WTC11 (cell line): ENCODE data around the gene TOX2. TPM values are rescaled to one million over a fixed set of nuclear protein-coding genes. Genes with fewer than 3 reads are reported as not detected.

ENCODE experiments used
- ATAC-seq: fragments of 200-7000 bp; cut with Tn5 transposase; 2 replicates; pipeline ENCODE4 v1.10.0; 2021; ENCODE audit warnings: mild to moderate bottlenecking, moderate library complexity
- CTCF ChIA-PET: fragments of 300-600 bp; sonication (Branson Sonifier 250); formaldehyde crosslinking; loops from one replicate; lab custom pipeline; 2021; ENCODE audit warnings: antibody characterized with exemption; lab: Charles Lee
- POLR2A ChIA-PET: fragments of 350-600 bp; sonication (Branson Sonifier 250); formaldehyde crosslinking; loops from one replicate; lab custom pipeline; 2021; ENCODE audit warnings: antibody characterized with exemption; lab: Charles Lee
- DNase-seq: peaks from one replicate; pipeline ENCODE4 v3.0.0; 2021; ENCODE audit warnings: low spot score
- H3K27ac Mint-ChIP-seq: 2 replicates; pipeline ENCODE4 v1.8.0; 2021; ENCODE audit warnings: mixed read lengths
- H3K27me3 Mint-ChIP-seq: 2 replicates; pipeline ENCODE4 v1.8.0; 2021; ENCODE audit warnings: low read depth, mild to moderate bottlenecking, moderate library complexity, mixed read lengths
- H3K36me3 Mint-ChIP-seq: 2 replicates; pipeline ENCODE4 v1.8.0; 2021; ENCODE audit warnings: mixed read lengths
- H3K4me1 Mint-ChIP-seq: 2 replicates; pipeline ENCODE4 v1.8.0; 2022; ENCODE audit warnings: mixed read lengths
- H3K4me3 Mint-ChIP-seq: 2 replicates; pipeline ENCODE4 v1.8.0; 2021; ENCODE audit warnings: mild to moderate bottlenecking, moderate library complexity, mixed read lengths
- H3K9me3 Mint-ChIP-seq: 2 replicates; pipeline ENCODE4 v1.8.0; 2021; ENCODE audit warnings: mixed read lengths
- FOXP1 ChIP-seq: sonication (generic); formaldehyde crosslinking; IDR thresholded peaks from 2 replicates; pipeline ENCODE4 v1.8.0; 2022; ENCODE audit warnings: missing genetic modification reagents, mild to moderate bottlenecking, moderate library complexity, borderline replicate concordance
- GABPB1 ChIP-seq: sonication (generic); formaldehyde crosslinking; IDR thresholded peaks from 2 replicates; pipeline ENCODE4 v1.8.1; 2023; ENCODE audit warnings: mild to moderate bottlenecking, missing genetic modification reagents
- NFYB ChIP-seq: sonication (generic); formaldehyde crosslinking; conservative IDR thresholded peaks from 2 replicates; pipeline ENCODE4 v1.8.0; 2022; ENCODE audit warnings: low read depth, missing genetic modification reagents
- RELA ChIP-seq: sonication (generic); formaldehyde crosslinking; IDR thresholded peaks from 2 replicates; pipeline ENCODE4 v1.8.1; 2022; ENCODE audit warnings: missing genetic modification reagents, mild to moderate bottlenecking, borderline replicate concordance
- SMAD4 ChIP-seq: sonication (generic); formaldehyde crosslinking; IDR thresholded peaks from 2 replicates; pipeline ENCODE4 v1.8.0; 2022; ENCODE audit warnings: mild to moderate bottlenecking, missing genetic modification reagents
- ZNF121 ChIP-seq: sonication (generic); formaldehyde crosslinking; IDR thresholded peaks from 2 replicates; pipeline ENCODE4 v1.8.0; 2023; ENCODE audit warnings: missing genetic modification reagents
- ZNF396 ChIP-seq: fragments of 250-450 bp; sonication (Bioruptor Pico); IDR thresholded peaks from 2 replicates; pipeline ENCODE4 v1.8.0; 2021; ENCODE audit warnings: mild to moderate bottlenecking, moderate library complexity, borderline replicate concordance
- total RNA-seq: library from RNA; stranded (reverse); gene quantifications from 3 replicates; pipeline ENCODE4 v1.2.3, GENCODE V29; 2021
- TF ChIP-seq, protein P1 (sequence below): sonication (generic); formaldehyde crosslinking; IDR thresholded peaks from 2 replicates; pipeline ENCODE4 v1.8.1; 2023; ENCODE audit warnings: mild to moderate bottlenecking, missing genetic modification reagents, borderline replicate concordance
- TF ChIP-seq, protein P2 (sequence below): fragments of 200-600 bp; IDR thresholded peaks from 2 replicates; pipeline ENCODE4 v1.8.0; 2022; ENCODE audit warnings: antibody characterized with exemption
- TF ChIP-seq, protein P3 (sequence below): sonication (generic); formaldehyde crosslinking; IDR thresholded peaks from 2 replicates; pipeline ENCODE4 v1.8.1; 2022; ENCODE audit warnings: mild to moderate bottlenecking, missing genetic modification reagents, moderate library complexity, borderline replicate concordance
- TF ChIP-seq, protein P4 (sequence below): sonication (generic); formaldehyde crosslinking; IDR thresholded peaks from 2 replicates; pipeline ENCODE4 v1.8.1; 2023; ENCODE audit warnings: mild to moderate bottlenecking, moderate library complexity, missing genetic modification reagents

TOX2 gene
- total RNA-seq, 1 experiment from 2014 or later = 3.4 TPM

DNA sequence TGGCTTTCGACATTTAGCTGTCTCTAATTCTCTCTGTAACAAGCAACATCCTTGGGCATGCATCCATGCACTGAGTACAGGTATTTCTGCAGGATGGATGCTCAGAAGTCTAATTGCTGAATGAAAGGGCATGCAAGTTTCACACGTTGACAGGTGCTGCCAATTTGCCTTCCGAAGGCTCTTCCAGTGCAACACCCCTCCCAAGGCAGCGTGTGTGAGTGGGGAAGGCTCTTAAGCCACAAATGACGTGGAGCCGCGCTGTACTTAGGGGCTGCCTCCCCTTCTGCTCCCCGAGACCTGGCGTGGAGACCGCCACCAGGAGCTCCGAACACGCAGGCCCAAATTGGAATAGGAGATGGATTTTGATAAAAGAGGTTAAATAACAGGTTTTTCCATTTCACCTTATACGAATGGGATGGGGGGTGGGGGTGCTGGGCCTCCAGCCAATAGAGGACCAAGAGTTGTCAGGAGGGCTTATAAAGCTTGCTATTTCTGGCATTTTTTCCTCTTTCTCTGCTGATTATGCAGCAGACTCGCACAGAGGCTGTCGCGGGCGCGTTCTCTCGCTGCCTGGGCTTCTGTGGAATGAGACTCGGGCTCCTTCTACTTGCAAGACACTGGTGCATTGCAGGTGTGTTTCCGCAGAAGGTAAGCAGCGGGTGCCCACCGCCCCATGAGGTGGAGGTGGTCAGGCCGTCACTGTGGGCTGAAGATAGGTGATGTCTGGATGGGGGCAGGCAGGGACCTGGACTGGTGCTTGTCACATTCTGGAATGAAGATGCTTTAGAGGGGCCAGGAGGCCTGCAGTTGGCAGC lies 30.9 kb downstream of the TOX2 start:
- no peak overlapping the region for H3K4me3 Mint-ChIP-seq

DNA sequence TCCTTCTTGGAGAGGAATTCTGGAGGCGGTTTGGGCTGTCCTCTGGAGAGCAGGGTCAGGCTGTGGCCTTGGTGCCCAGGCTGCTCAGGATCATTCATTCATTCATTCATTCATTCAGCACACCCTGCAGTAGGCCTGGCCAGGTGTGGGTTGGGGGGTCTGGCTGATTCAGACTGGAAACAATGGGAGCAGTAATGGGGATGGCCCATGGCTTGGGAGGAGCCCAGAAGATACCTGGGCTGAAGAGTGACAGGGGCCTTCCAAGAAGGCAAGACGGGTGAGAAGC lies 31.5 kb downstream of the TOX2 start:
- TF ChIP-seq, protein P1, sequence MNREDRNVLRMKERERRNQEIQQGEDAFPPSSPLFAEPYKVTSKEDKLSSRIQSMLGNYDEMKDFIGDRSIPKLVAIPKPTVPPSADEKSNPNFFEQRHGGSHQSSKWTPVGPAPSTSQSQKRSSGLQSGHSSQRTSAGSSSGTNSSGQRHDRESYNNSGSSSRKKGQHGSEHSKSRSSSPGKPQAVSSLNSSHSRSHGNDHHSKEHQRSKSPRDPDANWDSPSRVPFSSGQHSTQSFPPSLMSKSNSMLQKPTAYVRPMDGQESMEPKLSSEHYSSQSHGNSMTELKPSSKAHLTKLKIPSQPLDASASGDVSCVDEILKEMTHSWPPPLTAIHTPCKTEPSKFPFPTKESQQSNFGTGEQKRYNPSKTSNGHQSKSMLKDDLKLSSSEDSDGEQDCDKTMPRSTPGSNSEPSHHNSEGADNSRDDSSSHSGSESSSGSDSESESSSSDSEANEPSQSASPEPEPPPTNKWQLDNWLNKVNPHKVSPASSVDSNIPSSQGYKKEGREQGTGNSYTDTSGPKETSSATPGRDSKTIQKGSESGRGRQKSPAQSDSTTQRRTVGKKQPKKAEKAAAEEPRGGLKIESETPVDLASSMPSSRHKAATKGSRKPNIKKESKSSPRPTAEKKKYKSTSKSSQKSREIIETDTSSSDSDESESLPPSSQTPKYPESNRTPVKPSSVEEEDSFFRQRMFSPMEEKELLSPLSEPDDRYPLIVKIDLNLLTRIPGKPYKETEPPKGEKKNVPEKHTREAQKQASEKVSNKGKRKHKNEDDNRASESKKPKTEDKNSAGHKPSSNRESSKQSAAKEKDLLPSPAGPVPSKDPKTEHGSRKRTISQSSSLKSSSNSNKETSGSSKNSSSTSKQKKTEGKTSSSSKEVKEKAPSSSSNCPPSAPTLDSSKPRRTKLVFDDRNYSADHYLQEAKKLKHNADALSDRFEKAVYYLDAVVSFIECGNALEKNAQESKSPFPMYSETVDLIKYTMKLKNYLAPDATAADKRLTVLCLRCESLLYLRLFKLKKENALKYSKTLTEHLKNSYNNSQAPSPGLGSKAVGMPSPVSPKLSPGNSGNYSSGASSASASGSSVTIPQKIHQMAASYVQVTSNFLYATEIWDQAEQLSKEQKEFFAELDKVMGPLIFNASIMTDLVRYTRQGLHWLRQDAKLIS (CRISPR knock-in tag) = no peak
- TF ChIP-seq, protein P2, sequence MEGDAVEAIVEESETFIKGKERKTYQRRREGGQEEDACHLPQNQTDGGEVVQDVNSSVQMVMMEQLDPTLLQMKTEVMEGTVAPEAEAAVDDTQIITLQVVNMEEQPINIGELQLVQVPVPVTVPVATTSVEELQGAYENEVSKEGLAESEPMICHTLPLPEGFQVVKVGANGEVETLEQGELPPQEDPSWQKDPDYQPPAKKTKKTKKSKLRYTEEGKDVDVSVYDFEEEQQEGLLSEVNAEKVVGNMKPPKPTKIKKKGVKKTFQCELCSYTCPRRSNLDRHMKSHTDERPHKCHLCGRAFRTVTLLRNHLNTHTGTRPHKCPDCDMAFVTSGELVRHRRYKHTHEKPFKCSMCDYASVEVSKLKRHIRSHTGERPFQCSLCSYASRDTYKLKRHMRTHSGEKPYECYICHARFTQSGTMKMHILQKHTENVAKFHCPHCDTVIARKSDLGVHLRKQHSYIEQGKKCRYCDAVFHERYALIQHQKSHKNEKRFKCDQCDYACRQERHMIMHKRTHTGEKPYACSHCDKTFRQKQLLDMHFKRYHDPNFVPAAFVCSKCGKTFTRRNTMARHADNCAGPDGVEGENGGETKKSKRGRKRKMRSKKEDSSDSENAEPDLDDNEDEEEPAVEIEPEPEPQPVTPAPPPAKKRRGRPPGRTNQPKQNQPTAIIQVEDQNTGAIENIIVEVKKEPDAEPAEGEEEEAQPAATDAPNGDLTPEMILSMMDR = no peak
- TF ChIP-seq NFYB (CRISPR knock-in tag) = no peak
- Mint-ChIP-seq H3K27me3 (no peaks in the 10 kb centered on the region), H3K27ac (no peak overlapping the region), H3K36me3 (no peaks in the 10 kb centered on the region), H3K4me3 (no peak overlapping the region), H3K9me3 (peaks cover 3% of the 10 kb centered on the region; the same call in 1 of the 2 replicates), H3K4me1 (peaks cover 41% of the 10 kb centered on the region)
- DNase-seq (no peak), ATAC-seq (no peak)
- CTCF ChIA-PET = no interaction called here
- POLR2A ChIA-PET = no interaction called here

More for the DNA sequence above, 30.9 kb downstream of the TOX2 start:
- ATAC-seq = no peak
- H3K27ac Mint-ChIP-seq = no peak overlapping the region
- no peaks in the 10 kb centered on the region for H3K36me3 Mint-ChIP-seq
- H3K4me1 Mint-ChIP-seq = peaks cover 41% of the 10 kb centered on the region
- DNase-seq = no peak
- ChIA-PET CTCF (no interaction called here), POLR2A (no interaction called here)
- H3K27me3 Mint-ChIP-seq = no peaks in the 10 kb centered on the region
- TF ChIP-seq FOXP1 (CRISPR knock-in tag) = no peak
- TF ChIP-seq, protein P3, sequence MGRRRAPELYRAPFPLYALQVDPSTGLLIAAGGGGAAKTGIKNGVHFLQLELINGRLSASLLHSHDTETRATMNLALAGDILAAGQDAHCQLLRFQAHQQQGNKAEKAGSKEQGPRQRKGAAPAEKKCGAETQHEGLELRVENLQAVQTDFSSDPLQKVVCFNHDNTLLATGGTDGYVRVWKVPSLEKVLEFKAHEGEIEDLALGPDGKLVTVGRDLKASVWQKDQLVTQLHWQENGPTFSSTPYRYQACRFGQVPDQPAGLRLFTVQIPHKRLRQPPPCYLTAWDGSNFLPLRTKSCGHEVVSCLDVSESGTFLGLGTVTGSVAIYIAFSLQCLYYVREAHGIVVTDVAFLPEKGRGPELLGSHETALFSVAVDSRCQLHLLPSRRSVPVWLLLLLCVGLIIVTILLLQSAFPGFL (CRISPR knock-in tag) = no peak
- no peak for TF ChIP-seq RELA (CRISPR knock-in tag)
- TF ChIP-seq, protein P4, sequence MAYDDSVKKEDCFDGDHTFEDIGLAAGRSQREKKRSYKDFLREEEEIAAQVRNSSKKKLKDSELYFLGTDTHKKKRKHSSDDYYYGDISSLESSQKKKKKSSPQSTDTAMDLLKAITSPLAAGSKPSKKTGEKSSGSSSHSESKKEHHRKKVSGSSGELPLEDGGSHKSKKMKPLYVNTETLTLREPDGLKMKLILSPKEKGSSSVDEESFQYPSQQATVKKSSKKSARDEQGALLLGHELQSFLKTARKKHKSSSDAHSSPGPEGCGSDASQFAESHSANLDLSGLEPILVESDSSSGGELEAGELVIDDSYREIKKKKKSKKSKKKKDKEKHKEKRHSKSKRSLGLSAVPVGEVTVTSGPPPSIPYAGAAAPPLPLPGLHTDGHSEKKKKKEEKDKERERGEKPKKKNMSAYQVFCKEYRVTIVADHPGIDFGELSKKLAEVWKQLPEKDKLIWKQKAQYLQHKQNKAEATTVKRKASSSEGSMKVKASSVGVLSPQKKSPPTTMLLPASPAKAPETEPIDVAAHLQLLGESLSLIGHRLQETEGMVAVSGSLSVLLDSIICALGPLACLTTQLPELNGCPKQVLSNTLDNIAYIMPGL (CRISPR knock-in tag) = no peak
- peaks cover 3% of the 10 kb centered on the region; the same call in 1 of the 2 replicates for H3K9me3 Mint-ChIP-seq

DNA sequence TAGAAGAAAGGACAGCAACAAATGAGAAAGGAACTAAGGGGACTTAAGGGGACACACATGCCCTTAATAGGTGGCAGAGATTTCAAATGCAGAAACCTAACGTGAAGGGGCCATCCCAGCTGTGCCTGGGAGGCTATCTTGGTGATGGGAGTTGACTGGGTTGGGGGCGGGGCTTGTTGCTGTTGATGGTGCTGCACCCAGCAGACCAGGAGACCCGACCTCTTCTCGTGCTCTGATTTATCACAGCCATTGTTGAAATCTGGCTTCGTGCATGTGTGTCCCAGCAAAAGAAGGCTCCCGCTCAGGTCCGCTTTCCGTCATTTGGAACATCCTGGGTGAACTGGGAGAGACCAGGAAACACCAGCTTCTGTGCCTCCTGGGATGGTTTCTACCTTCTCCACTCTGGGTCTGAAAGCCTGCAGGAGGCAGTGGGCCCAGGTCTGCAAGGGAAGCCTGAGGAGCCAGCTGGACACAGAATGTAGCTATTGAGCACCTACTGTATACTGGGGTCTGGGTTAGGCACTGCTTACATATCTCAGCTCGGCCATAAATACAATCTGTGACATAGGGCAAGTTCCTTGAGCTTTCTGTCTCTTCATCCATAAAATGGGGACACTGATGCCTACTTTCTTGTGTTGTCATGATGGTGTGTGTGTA lies 32.1 kb downstream of the TOX2 start:
- ChIA-PET CTCF (interaction anchor here (0.8 to 3.3 kb wide), 3 partner anchors 10 to 106 kb away, joined by 3 to 12 read pairs (median 3); no protein-coding TSS in a partner anchor), POLR2A (no interaction called here)
- peaks cover 39% of the 10 kb centered on the region for H3K4me1 Mint-ChIP-seq
- no peak overlapping the region for H3K27ac Mint-ChIP-seq
- DNase-seq (no peak), ATAC-seq (peak; percentile 46; the same call in 1 of the 2 replicates)
- TF ChIP-seq SMAD4 = no peak
- TF ChIP-seq ZNF121 (CRISPR knock-in tag) = no peak
- no peak for TF ChIP-seq GABPB1 (CRISPR knock-in tag)
- TF ChIP-seq ZNF396 (CRISPR knock-in tag) = no peak
- no peaks in the 10 kb centered on the region for H3K27me3 Mint-ChIP-seq
- H3K36me3 Mint-ChIP-seq = no peaks in the 10 kb centered on the region
- peaks cover 3% of the 10 kb centered on the region; the same call in 1 of the 2 replicates for H3K9me3 Mint-ChIP-seq
- no peak overlapping the region for H3K4me3 Mint-ChIP-seq
